HG03354 (cell line): ENCODE measurements around the gene IMMP2L.

Source experiments
- ATAC-seq: cut with Tn5 transposase; IDR thresholded peaks from one replicate; pipeline ENCODE4 v1.9.1; 2021; ENCODE audit warnings: mild to moderate bottlenecking; ENCODE audit not compliant: unreplicated experiment, poor library complexity, severe bottlenecking

The IMMP2L gene

DNA sequence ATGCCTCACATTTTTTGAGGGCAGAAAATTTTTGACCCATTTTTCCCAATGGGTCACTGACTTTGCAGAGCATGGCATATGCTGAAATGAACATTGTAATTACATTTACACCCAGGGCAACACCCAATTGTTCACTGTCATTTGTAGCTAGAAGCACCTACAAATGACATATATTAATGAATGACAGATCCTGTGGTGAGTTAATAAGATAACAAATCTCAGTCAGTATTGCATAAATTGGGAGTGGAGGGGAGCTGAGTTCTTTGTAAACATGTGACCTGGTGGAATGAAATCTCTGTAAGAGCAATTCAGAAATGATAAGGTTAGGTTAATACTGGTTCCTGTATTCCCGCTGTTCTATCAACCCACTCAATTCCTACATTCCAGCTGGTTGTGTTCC lies 726.4 kb downstream of the IMMP2L start:
- ATAC-seq, result no peak

DNA sequence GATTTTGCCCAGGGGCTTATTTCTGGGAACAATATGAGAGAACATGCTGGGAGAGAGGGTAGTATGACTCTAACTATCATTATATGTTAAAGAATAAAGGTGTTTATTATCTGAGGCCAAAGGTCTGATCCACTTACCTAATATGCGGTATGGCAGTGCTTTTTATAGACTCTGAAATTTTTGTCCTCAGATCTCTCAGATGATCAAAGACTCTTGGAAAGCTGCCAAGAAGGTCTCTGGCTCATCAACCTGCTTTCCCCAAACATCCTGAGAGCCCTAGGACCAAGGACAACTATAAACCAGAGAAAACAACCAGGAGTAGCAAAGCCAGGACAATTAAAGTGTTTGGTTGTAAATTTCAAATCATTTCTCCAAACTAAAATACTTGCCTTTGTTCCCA lies 727.1 kb downstream of the IMMP2L start:
- no peak for ATAC-seq

DNA sequence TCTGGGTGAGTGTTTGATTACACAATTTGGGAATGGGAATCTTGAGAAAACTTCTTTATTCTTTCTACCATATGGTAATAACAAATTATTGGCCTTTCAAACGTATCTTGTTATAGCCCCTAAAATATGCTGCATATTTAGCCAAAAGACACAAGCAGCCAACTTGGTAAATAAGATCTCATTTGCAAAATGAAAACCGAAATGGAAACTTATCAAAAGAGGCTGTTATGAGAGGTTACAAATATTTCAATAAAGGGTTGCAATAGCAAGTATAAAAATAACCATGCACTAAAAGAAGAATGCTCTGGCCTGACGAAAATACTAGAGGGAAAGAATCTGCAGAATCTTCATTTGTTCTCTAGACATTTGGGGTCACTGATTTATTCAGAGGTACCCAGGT lies 730.9 kb downstream of the IMMP2L start:
- ATAC-seq, result no peak

DNA sequence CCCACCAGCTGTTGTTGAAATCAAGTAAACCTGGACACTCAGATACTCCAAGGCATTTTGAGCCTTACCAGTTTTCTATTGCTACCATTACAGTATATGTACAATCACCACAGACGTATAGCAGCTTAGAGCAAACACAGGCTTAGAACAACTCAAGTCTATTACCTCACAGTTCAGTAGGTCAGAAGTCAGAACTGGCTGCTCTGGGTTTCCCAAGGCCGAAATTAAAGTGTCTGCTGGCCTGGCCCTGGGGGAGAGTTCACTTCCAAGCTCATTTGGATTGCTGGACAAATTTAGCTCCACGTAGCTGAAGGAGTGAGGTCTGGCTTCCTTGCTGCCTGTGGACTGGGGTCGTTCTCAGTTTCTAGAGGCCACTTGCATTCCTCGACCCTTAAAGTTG lies 731.5 kb downstream of the IMMP2L start:
- no peak for ATAC-seq

DNA sequence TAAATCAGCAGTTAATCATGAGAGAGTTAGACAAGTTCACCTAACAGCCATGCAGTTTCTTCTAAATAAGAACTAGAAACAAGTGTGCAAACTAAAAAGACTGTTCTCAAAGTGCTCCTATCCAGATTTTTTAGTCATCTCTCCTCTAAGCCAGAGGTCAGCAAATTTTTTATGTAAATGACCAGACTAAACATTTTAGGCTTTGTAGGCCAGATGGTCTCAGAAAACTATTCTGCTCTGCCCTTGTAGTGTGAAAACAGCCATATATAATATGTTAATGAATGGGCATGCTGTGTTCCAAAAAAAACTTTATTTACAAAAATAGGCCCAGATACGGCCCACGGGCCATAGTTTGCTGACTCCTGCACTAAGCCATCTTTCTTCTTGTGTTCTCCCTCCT lies 734.4 kb downstream of the IMMP2L start:
- ATAC-seq, result no peak

DNA sequence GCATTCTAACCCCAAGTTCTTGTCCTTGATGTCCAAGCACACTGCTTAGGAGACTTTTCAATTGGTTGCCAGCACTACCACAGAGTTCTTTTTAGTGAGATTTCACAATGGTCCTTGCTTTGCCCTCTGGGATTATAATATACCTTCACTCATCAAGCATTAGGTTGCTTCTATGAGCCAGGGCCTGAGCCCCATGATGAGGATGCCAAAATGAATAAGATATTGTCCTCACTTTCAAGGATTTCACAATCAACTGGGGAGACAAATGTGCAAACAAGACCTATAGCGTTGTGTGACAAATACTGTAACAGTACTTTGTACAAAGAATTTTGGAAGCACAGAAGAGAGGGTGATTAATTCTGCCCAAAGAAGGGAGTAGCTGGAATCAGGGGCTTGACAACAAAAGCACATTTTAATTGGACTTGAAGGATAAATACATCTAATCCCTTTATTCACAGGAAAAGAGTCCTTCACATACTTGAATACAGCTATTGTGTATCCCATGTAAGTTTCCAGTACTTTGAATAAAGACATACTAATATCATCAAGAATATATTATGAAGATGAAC lies 734.9 kb downstream of the IMMP2L start:
- ATAC-seq, result no peak

DNA sequence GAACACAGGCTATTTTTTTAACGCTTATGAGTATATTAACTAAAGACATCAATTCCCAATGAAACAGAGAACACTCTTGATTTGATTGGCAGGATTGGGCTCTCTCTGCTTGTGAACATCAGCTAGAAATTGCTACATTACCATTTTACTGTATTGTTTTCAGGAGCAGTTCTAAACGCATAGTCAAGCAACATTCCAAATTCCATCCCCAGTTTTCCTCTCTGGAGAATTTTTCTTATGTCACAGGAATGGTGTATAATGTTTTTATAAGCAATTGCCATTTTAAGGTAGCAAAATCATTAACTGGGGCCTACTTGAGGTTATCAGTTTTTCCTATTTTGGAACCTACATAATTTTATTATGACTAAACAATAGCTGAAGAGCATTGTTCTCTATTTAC lies 748.3 kb downstream of the IMMP2L start:
- ATAC-seq, result no peak

DNA sequence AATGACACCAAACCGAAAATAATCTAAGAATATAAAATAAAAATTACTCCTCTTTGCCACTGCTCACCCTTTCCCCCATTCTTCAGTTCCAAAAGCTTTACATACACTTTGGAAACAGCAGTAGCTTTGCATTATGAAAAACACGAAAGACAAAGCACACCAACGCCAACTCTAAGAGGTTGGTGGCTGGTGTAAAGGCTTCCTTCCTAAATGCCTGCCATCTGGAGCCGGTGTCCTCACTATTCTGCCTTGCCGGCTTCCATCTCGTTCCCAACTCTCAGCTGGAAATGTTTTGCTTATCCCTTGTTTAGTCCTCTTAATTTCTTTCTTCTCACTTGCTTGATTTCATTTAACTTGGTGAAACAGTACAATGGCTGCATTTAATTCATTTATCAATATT lies 752.5 kb downstream of the IMMP2L start:
- no peak for ATAC-seq

DNA sequence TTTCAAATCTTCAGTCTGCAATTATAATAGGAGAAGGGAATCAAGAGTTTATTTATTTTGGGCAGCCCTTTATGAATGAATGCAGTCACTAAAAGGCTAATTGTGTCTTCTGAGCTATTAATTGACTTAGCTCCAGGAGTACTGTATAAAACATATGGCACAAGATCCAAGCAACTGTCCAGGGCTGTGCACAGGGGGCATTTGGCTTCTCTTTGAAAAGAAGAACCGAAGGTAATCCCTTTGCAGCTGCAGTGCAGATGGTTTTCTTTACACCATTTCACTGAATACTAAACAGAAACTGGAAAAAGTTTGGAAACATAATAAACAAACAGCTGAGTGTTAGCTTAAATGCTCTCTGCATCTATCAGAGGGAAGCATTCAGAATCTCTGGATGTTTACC lies 753.9 kb downstream of the IMMP2L start:
- no peak for ATAC-seq

DNA sequence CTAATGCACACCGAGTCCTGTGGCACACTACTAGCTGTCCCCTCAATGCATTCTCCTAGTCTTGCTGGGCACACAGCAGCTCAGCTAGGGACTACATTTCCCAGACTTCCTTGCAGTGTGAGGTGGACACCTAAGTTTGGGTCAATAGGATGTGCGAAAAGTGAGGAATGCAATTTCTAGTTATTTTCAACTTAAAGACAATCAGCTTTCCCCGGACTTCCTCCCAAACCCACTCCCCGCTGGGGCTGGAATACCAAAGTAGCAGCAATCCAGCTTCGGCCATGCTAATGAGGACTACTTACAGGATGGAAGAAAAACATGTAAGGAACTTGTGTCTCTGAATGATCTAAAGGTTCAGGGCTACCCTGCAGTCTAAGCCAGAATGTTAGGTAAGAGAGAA lies 757.8 kb downstream of the IMMP2L start:
- ATAC-seq, result no peak

DNA sequence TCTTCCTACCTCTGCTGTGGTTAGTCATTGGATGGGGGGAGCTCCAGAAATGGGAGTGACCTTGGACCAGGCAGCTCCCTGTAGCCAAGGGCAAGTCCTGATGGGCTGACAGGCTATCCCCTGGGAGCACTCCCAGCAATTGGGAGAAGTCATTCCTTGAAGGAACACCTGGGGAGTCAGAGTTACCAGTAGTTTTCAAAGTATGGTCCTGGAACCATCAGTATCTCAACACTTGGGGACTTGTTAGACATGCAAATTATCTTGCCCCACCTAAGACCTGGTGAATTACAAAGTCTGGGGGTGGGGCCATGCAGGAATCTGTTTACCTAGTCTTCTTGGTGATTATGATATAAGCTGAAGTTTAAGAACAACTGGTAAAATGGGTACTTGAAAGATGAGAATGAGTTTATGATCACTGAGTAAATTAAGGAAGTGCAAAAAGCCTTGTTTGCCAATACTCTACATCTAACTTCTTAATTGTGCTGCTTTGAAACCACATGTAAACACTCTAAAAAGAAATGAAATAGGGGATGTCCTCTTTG lies 758.6 kb downstream of the IMMP2L start:
- ATAC-seq, result no peak

DNA sequence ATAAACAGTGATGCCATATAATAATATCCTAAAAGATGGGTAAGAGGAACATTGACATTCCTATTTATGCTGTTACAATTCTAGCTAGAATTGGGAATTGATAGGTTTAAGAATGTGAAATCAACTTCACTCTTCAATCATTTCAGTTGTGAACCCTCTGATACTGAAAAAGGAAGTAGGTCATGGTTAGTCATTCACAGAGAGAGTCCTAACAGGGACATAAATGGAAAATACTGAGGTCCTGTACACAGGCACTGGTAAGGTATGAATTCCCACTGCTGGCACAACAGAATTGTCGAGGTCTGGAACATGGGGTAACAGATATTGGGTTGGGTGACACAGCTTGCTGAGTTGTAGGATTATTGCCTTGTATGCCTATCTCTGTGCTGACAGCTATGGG lies 760.8 kb downstream of the IMMP2L start:
- ATAC-seq, result peak; percentile 91

DNA sequence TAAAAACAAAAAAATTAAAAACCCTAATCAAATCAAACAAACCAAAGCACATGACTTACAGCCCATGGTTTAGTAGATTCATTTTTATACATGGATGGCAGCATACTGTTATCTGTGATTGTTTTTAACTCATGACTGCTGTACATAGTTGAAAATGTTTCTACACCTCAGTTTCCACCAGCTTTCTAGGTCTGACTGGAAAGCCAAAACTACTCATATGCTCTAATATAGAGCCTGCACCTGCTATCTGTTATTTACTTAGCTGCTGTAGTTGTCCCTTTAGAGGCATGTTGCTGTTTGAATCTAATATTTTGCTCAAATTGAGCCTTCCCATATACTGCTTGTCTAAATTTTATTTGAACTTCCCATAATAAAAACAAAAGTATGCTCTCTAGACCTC lies 761.3 kb downstream of the IMMP2L start:
- peak; percentile 73 for ATAC-seq

DNA sequence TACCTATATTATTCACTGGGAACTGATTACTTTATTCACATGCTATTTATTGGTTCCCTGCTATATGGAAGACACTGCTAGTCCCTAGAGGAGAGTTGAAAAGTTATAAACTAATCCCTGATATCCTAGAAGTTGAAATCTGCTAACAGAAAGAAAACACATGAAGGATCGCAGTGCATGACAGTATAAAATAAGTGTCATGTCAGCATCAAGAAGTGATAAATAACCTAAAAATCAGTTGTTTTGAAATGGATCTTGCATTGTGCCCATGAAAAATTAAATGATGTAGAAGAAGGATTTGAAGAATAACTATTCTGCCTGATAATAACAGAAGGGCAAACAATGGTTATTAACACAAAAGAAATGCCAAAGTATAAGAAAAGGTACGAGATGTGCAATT lies 764.6 kb downstream of the IMMP2L start:
- no peak for ATAC-seq

DNA sequence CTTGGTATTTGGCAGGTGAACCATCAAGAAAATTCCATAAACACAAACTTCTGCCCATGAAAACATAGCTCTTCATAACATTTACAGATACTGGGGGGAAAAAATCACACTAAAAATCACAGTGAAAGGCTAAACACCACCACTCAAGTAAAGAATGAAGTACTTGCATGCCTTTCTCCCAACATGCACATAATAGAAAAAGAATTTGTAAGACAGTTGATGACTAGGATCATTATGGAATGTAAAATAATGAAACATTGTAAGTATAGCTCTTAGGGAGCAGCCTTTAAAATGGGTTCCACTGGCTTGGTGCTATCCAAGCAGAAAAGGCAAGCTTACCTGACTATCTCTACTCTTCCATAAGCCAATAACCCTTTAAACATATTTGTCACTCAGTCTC lies 771.3 kb downstream of the IMMP2L start:
- ATAC-seq, result no peak

DNA sequence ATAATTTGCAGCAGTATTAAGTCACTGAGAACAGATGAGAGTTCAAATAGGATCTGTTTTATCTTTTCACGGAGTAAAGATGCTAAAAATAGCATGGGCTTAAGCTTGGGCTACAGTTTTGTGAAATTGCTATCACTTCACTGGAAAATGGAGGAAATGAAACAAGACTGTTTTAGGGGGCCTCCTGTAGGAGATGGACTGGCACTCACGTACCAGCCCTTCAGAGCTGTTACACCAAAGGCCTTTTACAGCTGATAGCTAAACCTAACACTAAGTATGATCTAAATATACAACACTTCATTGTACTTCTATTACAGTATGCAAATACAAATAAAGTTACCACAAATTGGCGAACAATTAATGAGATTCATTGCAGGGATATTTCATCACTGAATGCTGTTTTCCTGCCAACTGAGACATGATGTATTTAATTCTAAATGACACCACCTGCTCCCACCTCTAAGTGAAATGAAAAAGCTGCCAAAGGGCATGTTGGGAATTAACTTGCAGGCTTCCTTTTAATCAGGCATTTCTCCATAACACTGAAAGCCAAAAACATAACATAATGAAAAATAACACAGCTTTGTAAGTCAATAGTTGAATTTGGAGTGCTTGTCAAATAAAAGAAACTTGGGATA lies 775.8 kb downstream of the IMMP2L start:
- ATAC-seq, result no peak

DNA sequence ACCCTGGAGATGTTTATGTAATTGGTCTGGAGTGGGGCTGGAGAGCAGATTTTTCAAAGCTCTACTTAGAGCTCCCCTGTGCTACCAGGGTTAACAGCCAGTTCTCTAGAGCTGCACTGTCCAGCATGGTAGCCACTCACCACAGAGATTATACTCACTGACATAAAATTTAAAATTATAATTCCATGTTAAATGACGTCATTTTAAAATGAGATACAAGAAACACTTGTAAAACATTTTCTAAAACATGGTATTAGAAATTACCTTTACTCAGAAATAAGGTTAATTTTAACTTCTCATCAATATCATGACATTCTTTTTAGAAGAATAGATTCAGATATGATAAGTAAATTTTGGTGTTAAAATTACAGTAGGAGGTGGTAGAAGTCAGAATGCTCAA lies 777.5 kb downstream of the IMMP2L start:
- ATAC-seq, result no peak

DNA sequence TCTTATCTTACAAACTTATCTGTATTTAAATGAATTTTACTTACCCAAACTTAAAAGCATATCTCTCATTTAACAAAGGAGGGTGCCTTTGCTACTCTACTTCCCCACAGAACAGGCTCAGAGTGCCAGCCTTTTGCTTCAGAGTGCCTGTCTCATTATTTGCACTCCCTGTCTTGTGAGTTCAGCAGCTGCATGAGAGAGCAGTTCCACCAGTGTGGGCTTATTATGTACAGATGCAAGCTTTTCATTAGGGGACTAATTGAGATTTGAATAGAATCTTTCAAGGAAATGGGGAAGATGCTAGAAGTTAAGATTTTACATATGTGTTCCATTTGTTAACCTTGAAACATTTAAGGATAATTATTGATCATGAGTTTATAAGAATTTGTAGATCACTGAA lies 781.6 kb downstream of the IMMP2L start:
- ATAC-seq, result no peak

DNA sequence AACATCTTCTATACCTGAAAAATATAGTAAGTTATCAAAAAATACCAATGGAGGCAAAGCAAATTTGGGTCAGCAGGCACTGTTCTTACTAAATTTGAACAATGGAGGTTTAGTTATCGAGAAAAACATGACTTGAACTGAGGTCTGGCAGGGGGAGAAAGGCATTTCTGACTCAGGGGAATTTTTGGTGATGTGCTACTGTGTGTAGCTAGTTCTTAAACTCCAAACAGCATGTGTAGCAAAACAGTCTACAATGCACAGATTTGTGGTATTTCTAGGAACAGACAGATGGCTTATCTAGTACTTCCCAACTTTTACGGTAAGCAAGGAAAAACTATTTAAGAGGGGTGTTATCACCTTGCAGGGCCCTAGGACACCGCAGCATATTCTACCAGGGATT lies 783.0 kb downstream of the IMMP2L start:
- ATAC-seq, result no peak

DNA sequence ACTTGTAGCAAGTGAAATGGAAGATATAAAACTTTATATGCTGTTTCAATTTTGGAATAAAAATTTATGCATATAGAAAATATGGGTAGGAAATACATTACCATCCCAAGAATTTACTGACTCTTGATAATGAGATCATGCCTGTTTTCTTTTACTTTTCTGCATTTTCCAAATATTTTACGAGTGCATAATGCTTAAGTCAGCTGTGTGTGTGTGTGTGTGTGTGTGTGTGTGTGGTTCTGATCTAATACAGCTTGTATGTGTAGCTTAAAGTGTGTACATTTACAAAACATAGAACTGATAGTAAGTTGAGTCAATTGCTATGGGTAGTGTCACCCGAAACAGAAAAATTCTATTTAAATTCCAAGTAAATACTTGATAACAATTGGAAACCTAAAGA lies 787.2 kb downstream of the IMMP2L start:
- ATAC-seq, result no peak

DNA sequence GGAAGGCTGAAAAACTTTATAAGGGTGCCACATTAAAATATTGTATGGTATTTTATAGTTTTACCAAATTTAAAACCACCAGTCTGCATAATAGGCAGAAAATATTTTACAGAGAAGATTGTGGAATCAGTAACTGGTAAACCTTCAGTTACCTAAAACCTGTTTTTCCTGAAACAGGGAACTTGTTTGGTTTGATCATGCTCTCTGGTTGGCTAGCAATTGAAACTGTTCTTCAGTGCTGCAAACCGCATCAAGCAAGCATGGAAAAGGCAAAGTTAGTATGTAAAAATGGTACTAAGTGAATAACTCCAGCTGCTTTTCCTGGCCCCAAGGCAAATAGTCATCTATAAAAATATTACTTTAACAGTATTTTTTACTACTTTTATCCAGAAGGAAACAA lies 788.2 kb downstream of the IMMP2L start:
- no peak for ATAC-seq

DNA sequence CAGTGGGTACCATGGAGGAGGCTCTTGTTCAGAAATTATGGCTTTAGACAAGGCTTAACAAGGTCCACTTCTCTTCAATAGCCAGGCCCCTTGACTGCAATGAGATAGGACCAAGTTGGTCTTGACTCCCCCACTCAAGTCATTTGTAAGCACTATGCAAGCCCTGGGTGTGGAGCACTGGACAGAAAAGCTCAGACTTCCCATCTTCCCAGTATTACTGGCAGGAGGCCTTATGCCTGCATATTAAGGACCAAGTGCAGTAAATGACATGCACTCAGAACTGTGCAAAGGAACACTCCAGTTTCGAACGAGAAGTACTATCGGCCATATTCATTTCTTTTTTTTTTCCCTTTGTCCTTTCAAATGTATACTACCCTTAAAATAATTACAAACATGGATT lies 789.7 kb downstream of the IMMP2L start:
- ATAC-seq, result no peak
